Germinal center (tissue), 1 donor: ENCODE data around the gene COL6A2.
"Not testable (repeated sequence)": the region's sequence is repeated elsewhere in the genome, so short reads cannot be mapped to it uniquely, and the experiment has no call there.

Experiments used
- DNase-seq: peaks from one replicate; pipeline ENCODE4 v3.0.0; 2012; ENCODE audit warnings: mixed read lengths, low spot score

The COL6A2 gene

DNA sequence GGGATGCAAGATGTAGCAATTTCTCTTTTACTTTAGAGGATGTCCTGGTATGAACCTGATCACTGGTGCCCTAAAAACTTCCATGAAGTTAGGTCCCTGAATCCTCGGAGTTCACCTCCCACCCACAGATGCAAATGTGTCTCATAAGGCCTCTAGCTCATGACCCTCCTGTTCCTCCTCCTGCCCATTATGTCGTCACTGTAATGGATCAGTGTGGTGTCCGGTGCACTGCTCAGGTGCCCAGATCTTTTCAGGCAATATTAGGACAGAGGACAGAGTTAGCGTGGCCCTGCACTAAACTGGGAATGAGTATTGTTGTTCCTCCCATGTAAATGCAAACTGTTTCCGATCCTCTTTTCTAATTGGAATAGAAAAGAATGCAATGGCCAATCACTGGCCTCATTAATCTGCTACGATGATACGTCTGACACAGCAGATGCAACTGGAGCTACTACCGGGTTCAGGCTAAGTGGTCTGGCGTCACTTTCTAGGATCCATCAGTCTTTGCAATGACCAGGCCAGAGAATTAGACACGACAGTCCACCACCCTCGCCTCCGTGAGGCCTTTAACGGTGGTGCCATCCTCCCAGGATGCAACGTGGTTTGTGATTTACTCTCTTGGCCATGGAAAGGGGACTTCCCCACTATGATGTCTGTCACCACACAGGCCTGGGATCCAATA, 3.4 kb upstream of the COL6A2 start:
- no peak for DNase-seq

DNA sequence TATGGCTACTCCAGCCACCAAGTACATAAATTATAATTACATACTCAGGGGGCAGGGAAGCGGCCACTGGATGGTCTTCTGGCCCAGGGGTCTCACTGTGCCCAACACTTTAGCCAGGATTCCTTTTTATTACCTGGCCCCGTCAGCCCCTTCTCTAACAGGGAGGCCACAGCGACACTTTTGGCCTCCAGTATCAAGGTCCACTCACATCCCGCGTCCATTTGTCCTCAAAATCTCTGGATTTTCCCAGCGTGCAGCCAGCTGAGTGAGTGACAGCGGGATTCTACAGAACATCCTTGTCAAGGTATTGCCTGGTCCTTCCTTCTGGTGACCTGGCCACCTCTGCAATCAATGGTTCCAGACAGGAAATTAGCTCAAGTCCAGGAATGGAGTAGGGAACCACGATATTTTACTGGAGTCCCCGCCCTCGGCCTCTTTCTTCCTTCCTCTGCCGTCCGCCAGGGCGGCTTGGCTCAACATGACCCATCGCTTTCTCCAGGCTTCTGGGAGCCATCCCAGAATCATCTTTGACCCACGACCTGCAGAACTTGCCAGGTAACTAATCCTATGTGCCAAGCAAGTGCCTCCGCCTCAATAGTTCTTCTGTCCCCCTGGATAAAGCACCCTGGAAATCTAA, 2.7 kb upstream of the COL6A2 start:
- no peak for DNase-seq

- DNase-seq = no peak
Observed at GRCh38 chr21:46095814-46096595, 1.9 kb upstream of the COL6A2 start.

DNA sequence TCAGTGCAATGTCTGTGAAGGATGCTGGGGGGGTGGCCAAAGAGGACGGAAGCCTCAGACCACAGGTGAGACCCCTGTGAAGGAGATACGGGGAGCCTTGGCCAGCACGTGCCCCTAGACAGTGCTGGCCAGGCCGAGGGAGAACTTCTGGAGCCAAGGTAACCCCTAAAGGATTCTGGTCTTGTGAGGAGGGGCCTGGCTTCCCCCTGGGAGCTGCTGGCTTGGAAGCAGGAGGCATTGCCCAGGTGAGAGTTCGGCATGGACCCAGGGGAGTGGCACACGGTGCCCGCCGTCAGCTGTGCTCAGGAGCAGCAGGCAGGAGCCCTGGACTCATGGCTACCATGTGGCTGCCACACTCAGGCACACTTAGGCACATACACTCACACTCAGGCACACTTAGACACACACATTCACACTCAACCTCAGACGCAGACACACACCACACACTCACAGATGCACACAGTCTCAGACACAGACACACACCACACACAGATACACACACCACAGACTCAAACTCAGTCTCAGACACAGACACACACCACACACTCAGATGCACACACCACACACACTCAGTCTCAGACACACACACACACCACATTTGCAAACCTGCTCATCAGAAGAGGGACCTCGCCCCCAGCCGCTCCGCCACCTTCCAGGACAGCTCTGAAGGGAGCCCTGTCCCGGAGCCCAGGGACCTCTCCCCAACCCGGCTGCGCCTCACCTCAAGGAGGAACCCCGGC, 1.1 kb upstream of the COL6A2 start:
- no peak for DNase-seq

- no peak for DNase-seq
Observed at GRCh38 chr21:46098303-46099141, 610 bp downstream of the COL6A2 start.

- DNase-seq = no peak
Observed at GRCh38 chr21:46099476-46099875, 1.6 kb downstream of the COL6A2 start.

GRCh38 chr21:46100020-46100419, 2.1 kb downstream of the COL6A2 start:
- DNase-seq = no peak

GRCh38 chr21:46100426-46100825, 2.5 kb downstream of the COL6A2 start:
- no peak for DNase-seq

GRCh38 chr21:46100906-46101305, 3.0 kb downstream of the COL6A2 start:
- DNase-seq = no peak

- DNase-seq = no peak
Observed at GRCh38 chr21:46104104-46104503, 6.2 kb downstream of the COL6A2 start.

GRCh38 chr21:46107376-46107775, 9.5 kb downstream of the COL6A2 start:
- DNase-seq = not testable (repeated sequence)

DNA sequence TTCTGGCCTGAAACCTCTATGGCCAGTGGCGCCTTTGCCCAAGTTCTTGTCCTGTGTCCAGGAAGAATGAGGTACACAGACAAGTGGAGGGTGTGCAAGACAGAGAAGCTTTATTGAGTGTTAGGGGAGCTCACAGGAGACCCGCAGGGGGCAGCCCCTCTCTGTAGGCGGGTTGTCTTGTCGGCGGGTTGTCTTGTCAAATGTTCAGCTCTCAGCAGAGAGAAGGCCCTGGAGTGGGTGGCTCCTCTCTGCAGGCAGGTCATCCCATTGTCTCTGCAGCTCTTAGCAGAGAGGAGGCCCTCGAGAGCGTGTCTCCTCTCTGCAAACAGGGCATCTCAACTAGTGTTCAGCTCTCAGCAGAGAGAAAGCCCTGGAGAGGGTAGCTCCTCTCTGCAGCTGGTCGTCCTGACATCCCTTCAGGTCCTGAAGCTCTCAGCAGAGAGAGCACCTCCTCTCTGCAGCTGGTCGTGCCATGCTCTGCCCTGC, 11.0 kb downstream of the COL6A2 start:
- DNase-seq = no peak

GRCh38 chr21:46109313-46110221, 11.7 kb downstream of the COL6A2 start:
- DNase-seq = no peak

DNA sequence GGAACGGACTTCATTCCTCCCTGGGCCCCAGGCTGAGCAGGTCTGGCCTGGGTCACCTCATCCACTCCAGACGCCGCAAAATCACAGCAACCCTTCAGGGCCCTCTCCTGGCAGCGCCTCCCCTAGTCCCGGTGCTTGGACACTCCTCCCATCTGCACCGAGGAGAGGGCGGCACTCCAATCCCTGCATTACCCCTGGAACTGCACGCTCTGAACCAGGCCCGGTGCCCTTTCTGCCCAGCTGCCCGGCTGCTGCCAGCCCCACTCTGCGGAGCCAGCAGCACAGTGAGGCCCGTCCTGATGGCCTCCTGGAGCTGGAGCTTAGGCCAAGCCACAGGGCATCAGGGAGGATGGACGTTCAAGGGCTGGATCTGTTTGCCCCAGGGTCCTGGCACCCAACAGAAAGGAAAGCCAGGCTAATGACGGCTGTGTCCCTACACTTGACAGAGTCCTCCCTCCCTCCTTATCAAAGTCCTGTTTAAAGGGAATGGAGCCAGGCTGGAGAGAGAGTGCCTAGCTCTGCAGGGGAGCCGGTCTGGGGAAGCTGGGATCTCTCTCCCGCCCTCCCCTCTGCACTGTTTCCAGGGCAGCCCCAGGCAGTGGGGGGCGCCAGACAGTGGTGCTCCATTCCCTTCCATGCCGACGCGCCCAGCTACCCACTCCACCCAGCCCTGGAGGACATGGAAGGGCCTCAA, 12.7 kb downstream of the COL6A2 start:
- no peak for DNase-seq

DNA sequence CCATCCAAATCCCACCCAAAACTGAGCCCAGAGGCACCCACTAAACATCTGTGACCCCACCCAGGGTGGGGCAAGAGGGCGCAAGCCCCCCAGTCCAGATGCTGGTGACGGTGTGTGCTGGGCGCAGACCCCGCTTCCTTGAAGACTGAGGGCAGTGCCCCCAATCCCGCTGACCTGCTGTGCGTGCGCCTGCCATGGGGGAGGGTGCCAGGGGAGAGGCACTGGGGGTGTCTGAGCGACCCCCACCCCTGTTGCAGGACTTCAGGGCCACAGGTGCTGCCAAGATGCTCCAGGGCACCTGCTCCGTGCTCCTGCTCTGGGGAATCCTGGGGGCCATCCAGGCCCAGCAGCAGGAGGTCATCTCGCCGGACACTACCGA, 13.3 kb downstream of the COL6A2 start:
- DNase-seq = no peak

- no peak for DNase-seq
Observed at GRCh38 chr21:46111857-46112724, 14.2 kb downstream of the COL6A2 start.

DNA sequence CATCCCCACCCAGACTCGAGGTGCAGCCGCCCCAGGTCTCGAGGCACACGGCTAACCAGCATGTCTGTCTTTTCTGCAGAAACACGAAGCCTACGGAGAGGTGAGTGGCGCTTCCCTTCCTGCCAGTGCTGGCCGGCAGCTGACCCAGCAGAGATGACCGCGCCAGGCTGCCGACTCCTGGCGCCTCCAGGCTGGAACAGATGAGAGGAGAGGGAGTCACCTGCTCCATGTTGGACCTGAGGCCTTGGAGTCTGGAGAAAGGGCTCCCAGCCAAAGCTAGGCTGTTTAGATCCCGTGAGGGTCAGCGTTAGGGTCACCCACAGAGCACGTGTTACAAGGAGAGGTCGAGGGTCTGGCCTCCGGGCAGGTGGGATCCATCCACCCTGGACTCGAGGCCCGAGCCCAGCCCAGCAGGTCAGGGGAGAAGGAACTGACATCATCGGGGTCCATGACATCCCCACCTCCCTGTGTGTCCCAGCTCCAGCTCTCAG, 14.9 kb downstream of the COL6A2 start:
- DNase-seq = no peak

DNA sequence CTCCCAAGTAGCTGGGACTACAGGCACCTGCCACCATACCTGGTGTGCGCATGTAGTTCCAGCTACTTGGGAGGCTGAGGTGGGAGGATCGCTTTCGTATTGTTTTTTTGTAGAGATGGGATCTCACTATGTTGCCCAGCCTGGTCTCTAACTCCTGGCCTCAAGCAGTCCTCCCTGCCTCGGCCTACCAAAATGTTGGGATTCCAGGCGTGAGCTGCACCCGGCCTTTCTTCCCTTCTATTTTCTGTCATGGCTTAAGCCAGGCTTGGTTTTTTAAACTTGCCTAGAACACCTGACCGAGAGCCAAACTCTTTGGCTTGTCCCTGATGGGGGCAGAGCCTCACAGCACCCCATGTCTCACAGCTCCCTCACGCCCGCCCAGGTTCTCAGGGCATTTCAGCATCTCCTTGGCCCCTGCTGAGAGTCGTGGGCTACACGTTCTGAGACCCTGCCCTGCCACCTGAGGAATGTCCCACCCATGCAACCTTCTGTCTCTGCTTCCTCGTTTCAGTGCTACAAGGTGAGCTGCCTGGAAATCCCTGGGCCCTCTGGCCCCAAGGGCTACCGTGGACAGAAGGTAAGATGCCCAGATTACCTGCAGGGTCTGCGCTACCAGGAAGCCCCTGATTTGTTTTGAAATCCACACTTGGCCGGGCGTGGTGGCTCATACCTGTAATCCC, 15.7 kb downstream of the COL6A2 start:
- DNase-seq = no peak
